Hepatocyte (in vitro differentiated cells): ENCODE measurements around the gene NCS1. TPM values are rescaled to one million over a fixed set of nuclear protein-coding genes. Genes with fewer than 3 reads are reported as not detected.
A peak's percentile ranks its signal among the peaks of the same experiment; 100 is the strongest.

ENCODE experiments used
- DNase-seq: peaks from one replicate; pipeline ENCODE4 v3.0.0-alpha.2; 2016; ENCODE audit warnings: low spot score
- H2AFZ ChIP-seq: fragments of 200-600 bp; sonication (generic); 2 replicates; pipeline ENCODE4 v1.6.0; 2016; ENCODE audit warnings: antibody characterized with exemption, mild to moderate bottlenecking
- H3K27ac ChIP-seq: fragments of 200-600 bp; sonication (generic); 2 replicates; pipeline ENCODE4 v1.5.1; 2016; ENCODE audit warnings: mild to moderate bottlenecking
- H3K27me3 ChIP-seq: fragments of 200-600 bp; sonication (generic); 2 replicates; pipeline ENCODE4 v1.6.1; 2016
- H3K36me3 ChIP-seq: fragments of 200-600 bp; sonication (generic); replicated peaks from 2 replicates; pipeline ENCODE4 v1.5.1; 2016; ENCODE audit warnings: low read depth; ENCODE audit not compliant: insufficient read depth
- H3K4me1 ChIP-seq: fragments of 200-600 bp; sonication (generic); 2 replicates; pipeline ENCODE4 v1.5.1; 2016; ENCODE audit warnings: mild to moderate bottlenecking, moderate library complexity; ENCODE audit not compliant: insufficient read depth
- H3K4me2 ChIP-seq: fragments of 200-600 bp; sonication (generic); 2 replicates; pipeline ENCODE4 v1.6.0; 2016
- H3K4me3 ChIP-seq: fragments of 200-600 bp; sonication (generic); 2 replicates; pipeline ENCODE4 v1.5.1; 2016; ENCODE audit warnings: mild to moderate bottlenecking
- H3K79me2 ChIP-seq: fragments of 200-600 bp; sonication (generic); 2 replicates; pipeline ENCODE4 v1.6.0; 2017; ENCODE audit warnings: mild to moderate bottlenecking
- H3K9me2 ChIP-seq: fragments of 200-600 bp; sonication (generic); replicated peaks from 2 replicates; pipeline ENCODE4 v1.6.0; 2017; ENCODE audit warnings: mild to moderate bottlenecking; ENCODE audit not compliant: insufficient read depth
- H3K9me3 ChIP-seq: fragments of 200-600 bp; sonication (generic); 2 replicates; pipeline ENCODE4 v1.5.1; 2016; ENCODE audit warnings: low read depth, mild to moderate bottlenecking
- H4K20me1 ChIP-seq: fragments of 200-600 bp; sonication (generic); 2 replicates; pipeline ENCODE4 v1.6.0; 2016; ENCODE audit warnings: mild to moderate bottlenecking; ENCODE audit not compliant: insufficient read depth, poor library complexity, severe bottlenecking
- EZH2 ChIP-seq: fragments of 200-600 bp; sonication (generic); IDR thresholded peaks from 2 replicates; pipeline ENCODE4 v1.6.1; 2016; ENCODE audit warnings: antibody characterized with exemption, mild to moderate bottlenecking, borderline replicate concordance
- EZH2phosphoT487 ChIP-seq: fragments of 200-600 bp; sonication (generic); IDR thresholded peaks from one replicate; pipeline ENCODE4 v1.6.1; 2018; ENCODE audit warnings: antibody characterized with exemption, mild to moderate bottlenecking, low read depth, moderate library complexity; ENCODE audit not compliant: unreplicated experiment, severe bottlenecking
- WGBS: methylation state at CpG from one replicate; pipeline ENCODE4 v1.1.6; 2016; ENCODE audit warnings: low lambda C conversion rate; ENCODE audit errors: missing lambda C conversion rate; 5-methylcytosine and 5-hydroxymethylcytosine counted together
- polyA plus RNA-seq: library from polyadenylated mRNA; unstranded; fragments of >200 nt; fragmentation: Nextera tagmentation; extraction: Ambion mirVana; gene quantifications from 2 replicates; pipeline ENCODE4 v1.2.1, GENCODE V29; 2016
- total RNA-seq: library from RNA; depleted of rRNA; stranded (reverse); fragments of >200 nt; gene quantifications from 2 replicates; pipeline ENCODE4 v1.2.3, GENCODE V29; 2014
- TF ChIP-seq, protein P1 (sequence below): fragments of 200-600 bp; sonication (generic); IDR thresholded peaks from 2 replicates; pipeline ENCODE4 v1.5.1; 2016; ENCODE audit warnings: antibody characterized with exemption, mild to moderate bottlenecking; ENCODE audit not compliant: poor library complexity

NCS1 gene
- total and polyA plus RNA-seq, 2 experiments from 2014 or later: 16.8 to 25.3 TPM

DNA sequence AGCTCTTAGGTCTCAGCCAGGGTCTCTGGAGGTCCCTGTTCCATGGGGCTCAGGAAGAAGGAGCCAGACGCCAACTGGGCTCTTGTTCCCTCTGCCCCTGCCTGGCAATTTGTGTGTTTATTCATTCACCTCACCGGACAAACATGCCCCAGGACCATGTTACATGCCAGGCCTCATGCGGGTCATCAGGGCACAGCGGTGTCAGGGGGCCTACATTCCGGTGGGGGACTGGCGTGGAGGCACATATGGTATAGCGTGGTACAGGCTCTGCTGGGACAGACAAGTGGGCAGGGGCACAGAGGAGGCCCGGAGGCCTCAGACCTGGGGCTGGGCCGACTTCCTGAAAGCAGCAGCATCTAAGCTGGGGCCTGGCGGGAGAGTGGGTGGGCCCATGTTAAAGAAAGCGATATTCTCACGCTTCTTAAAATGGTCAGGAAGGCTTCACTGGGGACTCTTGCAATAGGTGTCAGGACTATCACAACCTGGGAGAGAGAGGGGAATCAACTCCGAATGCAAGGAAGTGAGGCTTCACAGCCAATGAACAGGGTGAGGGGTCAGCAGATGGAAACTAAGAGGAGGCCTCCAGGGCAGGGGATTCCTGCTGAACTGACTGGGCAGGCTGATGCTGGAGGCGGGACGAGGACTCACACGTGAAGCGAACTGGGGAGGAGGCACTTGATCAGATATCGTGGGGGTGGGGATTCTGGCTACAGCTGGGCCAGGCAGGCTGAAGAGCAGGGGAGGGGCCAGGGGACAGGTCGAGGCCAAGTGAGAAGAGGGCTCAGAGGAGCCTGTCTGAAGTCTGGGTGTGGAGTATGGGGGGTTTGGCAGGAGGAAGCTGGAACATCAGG, 41.9 kb downstream of the NCS1 start:
- H3K9me2 ChIP-seq: no peaks in the 10 kb centered on the region
- peaks cover 9% of the 10 kb centered on the region for H3K4me1 ChIP-seq
- H3K9me3 ChIP-seq: no peaks in the 10 kb centered on the region
- peak overlapping the region; percentile 1 for H3K27ac ChIP-seq
- H3K4me3 ChIP-seq: no peak overlapping the region
- H3K79me2 ChIP-seq: no peaks in the 10 kb centered on the region
- 68% methylated on average over 19 of the region's 19 CpGs for WGBS
- no peak overlapping the region for H2AFZ ChIP-seq
- no peak for TF ChIP-seq EZH2
- TF ChIP-seq, protein P1, sequence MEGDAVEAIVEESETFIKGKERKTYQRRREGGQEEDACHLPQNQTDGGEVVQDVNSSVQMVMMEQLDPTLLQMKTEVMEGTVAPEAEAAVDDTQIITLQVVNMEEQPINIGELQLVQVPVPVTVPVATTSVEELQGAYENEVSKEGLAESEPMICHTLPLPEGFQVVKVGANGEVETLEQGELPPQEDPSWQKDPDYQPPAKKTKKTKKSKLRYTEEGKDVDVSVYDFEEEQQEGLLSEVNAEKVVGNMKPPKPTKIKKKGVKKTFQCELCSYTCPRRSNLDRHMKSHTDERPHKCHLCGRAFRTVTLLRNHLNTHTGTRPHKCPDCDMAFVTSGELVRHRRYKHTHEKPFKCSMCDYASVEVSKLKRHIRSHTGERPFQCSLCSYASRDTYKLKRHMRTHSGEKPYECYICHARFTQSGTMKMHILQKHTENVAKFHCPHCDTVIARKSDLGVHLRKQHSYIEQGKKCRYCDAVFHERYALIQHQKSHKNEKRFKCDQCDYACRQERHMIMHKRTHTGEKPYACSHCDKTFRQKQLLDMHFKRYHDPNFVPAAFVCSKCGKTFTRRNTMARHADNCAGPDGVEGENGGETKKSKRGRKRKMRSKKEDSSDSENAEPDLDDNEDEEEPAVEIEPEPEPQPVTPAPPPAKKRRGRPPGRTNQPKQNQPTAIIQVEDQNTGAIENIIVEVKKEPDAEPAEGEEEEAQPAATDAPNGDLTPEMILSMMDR: no peak
- peak; percentile 54 for DNase-seq
- no peak overlapping the region for H3K4me2 ChIP-seq
- no peaks in the 10 kb centered on the region for H3K27me3 ChIP-seq
- no peaks in the 10 kb centered on the region for H4K20me1 ChIP-seq
- H3K36me3 ChIP-seq: no peaks in the 10 kb centered on the region

DNA sequence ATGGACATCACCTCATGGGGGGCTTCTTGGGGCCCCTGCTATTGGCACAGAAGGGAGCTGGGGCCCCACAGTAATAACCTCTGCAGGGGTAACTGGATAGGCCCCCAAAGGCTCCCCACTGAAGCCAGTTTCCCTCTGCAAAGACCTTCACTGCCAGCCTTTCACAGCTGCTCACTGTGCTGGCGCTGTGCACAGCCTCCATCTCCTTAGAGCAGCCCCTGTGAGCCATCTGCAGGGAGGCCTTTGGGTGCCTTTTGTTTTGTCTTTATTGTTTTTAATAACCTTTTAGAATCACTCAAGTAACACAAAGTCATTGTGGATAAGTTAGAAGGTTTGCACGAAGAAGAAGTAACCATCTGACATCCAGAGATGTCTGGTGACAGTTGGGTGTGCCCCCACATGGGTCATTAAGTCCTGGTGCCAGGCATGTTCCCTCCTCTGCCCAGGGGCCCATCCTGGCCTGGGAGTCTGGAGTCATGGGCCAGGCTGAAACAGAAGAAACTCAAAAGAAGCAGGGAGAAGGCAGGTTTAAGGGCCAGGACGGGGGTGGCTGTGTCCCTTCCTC, 42.7 kb downstream of the NCS1 start:
- H3K9me3 ChIP-seq: no peaks in the 10 kb centered on the region
- no peaks in the 10 kb centered on the region for H4K20me1 ChIP-seq
- peaks cover 6% of the 10 kb centered on the region for H3K4me1 ChIP-seq
- no peaks in the 10 kb centered on the region for H3K36me3 ChIP-seq
- no peaks in the 10 kb centered on the region for H3K27me3 ChIP-seq
- H3K4me3 ChIP-seq: no peak overlapping the region
- TF ChIP-seq, protein P1: no peak
- TF ChIP-seq EZH2 (no peak), EZH2phosphoT487 (no peak)
- no peak overlapping the region for H3K27ac ChIP-seq
- no peaks in the 10 kb centered on the region for H3K9me2 ChIP-seq
- no peak overlapping the region for H3K4me2 ChIP-seq
- H3K79me2 ChIP-seq: no peaks in the 10 kb centered on the region
- no peak overlapping the region for H2AFZ ChIP-seq
- no peak for DNase-seq
- 89% methylated on average over 3 of the region's 3 CpGs for WGBS

DNA sequence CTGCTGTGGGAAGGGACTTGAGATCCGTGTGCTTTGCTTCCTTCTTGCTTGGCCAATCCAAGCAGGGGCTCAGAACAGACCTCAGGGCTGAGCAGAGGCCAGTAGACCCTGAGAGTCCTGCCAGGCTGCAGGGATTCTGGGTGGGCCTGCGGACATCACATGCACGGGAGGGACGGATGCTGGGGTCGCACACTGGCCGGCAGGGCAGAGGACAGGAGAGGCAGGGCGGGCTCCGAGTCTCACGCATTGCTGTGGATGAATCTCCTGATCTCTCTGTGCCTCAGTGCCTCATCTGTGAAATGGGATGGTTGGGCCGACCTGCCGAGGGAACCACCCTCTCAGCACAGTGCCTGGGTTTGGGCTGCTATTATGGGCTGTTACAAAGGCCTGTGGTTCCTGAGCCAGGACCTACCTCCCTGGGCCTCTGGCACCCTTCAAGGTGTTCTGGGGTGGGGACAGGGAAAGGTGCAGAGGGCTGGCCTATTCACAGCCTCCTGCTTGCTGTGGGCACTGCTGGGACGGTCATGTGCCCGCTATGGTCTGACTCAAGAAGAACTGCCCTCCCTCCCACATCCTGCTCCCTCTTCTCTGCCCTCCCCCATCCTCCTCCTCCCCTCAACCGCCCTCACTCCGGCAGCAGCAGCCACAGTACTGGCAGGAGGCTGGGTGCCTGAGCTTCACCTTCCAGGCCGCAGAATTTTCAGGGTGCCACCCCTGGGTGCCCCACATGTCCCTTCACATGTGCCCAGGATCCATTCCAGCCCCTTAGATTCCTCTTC, 43.3 kb downstream of the NCS1 start:
- DNase-seq: no peak
- TF ChIP-seq, protein P1: no peak
- TF ChIP-seq EZH2phosphoT487 (no peak), EZH2 (no peak)
- 91% methylated on average over 16 of the region's 16 CpGs for WGBS
- Histone ChIP-seq H3K4me2 (no peak overlapping the region), H3K4me3 (no peak overlapping the region), H3K27ac (no peak overlapping the region), H3K9me2 (no peaks in the 10 kb centered on the region), H3K4me1 (peaks cover 6% of the 10 kb centered on the region), H3K9me3 (no peaks in the 10 kb centered on the region), H3K27me3 (no peaks in the 10 kb centered on the region), H3K36me3 (no peaks in the 10 kb centered on the region), H3K79me2 (no peaks in the 10 kb centered on the region), H4K20me1 (no peaks in the 10 kb centered on the region), H2AFZ (no peak overlapping the region)
